HG03558 (cell line): Measurements from ENCODE around the gene UBD.

Experiments
- ATAC-seq: cut with Tn5 transposase; IDR thresholded peaks from one replicate; pipeline ENCODE4 v1.9.1; 2021; ENCODE audit warnings: moderate number of reproducible peaks; ENCODE audit not compliant: unreplicated experiment; ENCODE audit errors: extremely low read depth

Gene UBD

GRCh38 chr6:29563435-29563965, 4.0 kb upstream of the UBD start:
- ATAC-seq = no peak

- ATAC-seq = no peak
These were observed 2.2 kb upstream of the UBD start for GRCh38 chr6:29561606-29562181.

- ATAC-seq = no peak
These were observed 1.6 kb upstream of the UBD start for GRCh38 chr6:29561091-29561490.

- ATAC-seq = no peak
These were observed 973 bp downstream of the UBD start for GRCh38 chr6:29558439-29559079.

- ATAC-seq = no peak
These were observed 2.2 kb downstream of the UBD start for GRCh38 chr6:29557320-29557719.

GRCh38 chr6:29554764-29555163, 4.8 kb downstream of the UBD start:
- no peak for ATAC-seq

GRCh38 chr6:29553268-29554057, 6.1 kb downstream of the UBD start:
- no peak for ATAC-seq

- ATAC-seq = peak; percentile 76
These were observed 7.0 kb downstream of the UBD start for GRCh38 chr6:29552512-29553051.

GRCh38 chr6:29547573-29547972, 12.0 kb downstream of the UBD start:
- no peak for ATAC-seq

GRCh38 chr6:29537714-29538403, 21.7 kb downstream of the UBD start:
- no peak for ATAC-seq

- no peak for ATAC-seq
These were observed 27.1 kb downstream of the UBD start for GRCh38 chr6:29532320-29532951.

GRCh38 chr6:29531668-29532067, 27.9 kb downstream of the UBD start:
- ATAC-seq = no peak

- ATAC-seq = no peak
These were observed 28.7 kb downstream of the UBD start for GRCh38 chr6:29530671-29531310.

- no peak for ATAC-seq
These were observed 29.6 kb downstream of the UBD start for GRCh38 chr6:29529956-29530355.

- no peak for ATAC-seq
These were observed 30.5 kb downstream of the UBD start for GRCh38 chr6:29528988-29529560.

- no peak for ATAC-seq
These were observed 31.1 kb downstream of the UBD start for GRCh38 chr6:29528300-29528931.

- ATAC-seq = no peak
These were observed 32.0 kb downstream of the UBD start for GRCh38 chr6:29527564-29527963.

GRCh38 chr6:29527126-29527525, 32.4 kb downstream of the UBD start:
- no peak for ATAC-seq

- no peak for ATAC-seq
These were observed 34.3 kb downstream of the UBD start for GRCh38 chr6:29525311-29525639.
